NB4 (cell line): ENCODE measurements around the gene WIPF1.
A peak's percentile ranks its signal among the peaks of the same experiment; 100 is the strongest.

Experiments
- DNase-seq: peaks from one replicate; pipeline ENCODE4 v3.0.0; 2010; ENCODE audit warnings: low read depth
- H3K4me3 ChIP-seq: one replicate; pipeline ENCODE4 v1.5.1; 2011; ENCODE audit warnings: mild to moderate bottlenecking, low read depth, low read length, moderate library complexity
- MYC ChIP-seq: IDR thresholded peaks from 2 replicates; pipeline ENCODE4 v1.6.1; 2011; ENCODE audit warnings: low read depth, low read length
- POLR2A ChIP-seq: IDR thresholded peaks from 2 replicates; pipeline ENCODE4 v1.6.1; 2011; ENCODE audit warnings: mild to moderate bottlenecking; ENCODE audit not compliant: insufficient read length; ENCODE audit errors: extremely low read depth
- TF ChIP-seq, protein P1 (sequence below): IDR thresholded peaks from 2 replicates; pipeline ENCODE4 v1.6.1; 2011; ENCODE audit warnings: low read depth, low read length
- TF ChIP-seq, protein P2 (sequence below): IDR thresholded peaks from one replicate; pipeline ENCODE4 v1.5.1; 2012; ENCODE audit warnings: low read depth, low read length

Gene WIPF1

GRCh38 chr2:174594456-174594855 lies 3.1 kb downstream of the WIPF1 start:
- no peak for DNase-seq
- peak overlapping the region; percentile 58 for H3K4me3 ChIP-seq
- TF ChIP-seq, protein P1, sequence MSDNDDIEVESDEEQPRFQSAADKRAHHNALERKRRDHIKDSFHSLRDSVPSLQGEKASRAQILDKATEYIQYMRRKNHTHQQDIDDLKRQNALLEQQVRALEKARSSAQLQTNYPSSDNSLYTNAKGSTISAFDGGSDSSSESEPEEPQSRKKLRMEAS = no peak
- no peak for TF ChIP-seq POLR2A
- no peak for TF ChIP-seq MYC
- TF ChIP-seq, protein P2, sequence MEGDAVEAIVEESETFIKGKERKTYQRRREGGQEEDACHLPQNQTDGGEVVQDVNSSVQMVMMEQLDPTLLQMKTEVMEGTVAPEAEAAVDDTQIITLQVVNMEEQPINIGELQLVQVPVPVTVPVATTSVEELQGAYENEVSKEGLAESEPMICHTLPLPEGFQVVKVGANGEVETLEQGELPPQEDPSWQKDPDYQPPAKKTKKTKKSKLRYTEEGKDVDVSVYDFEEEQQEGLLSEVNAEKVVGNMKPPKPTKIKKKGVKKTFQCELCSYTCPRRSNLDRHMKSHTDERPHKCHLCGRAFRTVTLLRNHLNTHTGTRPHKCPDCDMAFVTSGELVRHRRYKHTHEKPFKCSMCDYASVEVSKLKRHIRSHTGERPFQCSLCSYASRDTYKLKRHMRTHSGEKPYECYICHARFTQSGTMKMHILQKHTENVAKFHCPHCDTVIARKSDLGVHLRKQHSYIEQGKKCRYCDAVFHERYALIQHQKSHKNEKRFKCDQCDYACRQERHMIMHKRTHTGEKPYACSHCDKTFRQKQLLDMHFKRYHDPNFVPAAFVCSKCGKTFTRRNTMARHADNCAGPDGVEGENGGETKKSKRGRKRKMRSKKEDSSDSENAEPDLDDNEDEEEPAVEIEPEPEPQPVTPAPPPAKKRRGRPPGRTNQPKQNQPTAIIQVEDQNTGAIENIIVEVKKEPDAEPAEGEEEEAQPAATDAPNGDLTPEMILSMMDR = no peak

- peak overlapping the region; percentile 58 for H3K4me3 ChIP-seq
- TF ChIP-seq, protein P2 = no peak
- peak; percentile 98 for TF ChIP-seq MYC
- peak; percentile 21 for TF ChIP-seq POLR2A
- TF ChIP-seq, protein P1 = peak; percentile 87
- DNase-seq = peak; percentile 94
Observed at GRCh38 chr2:174593574-174594203, 3.9 kb downstream of the WIPF1 start.

GRCh38 chr2:174593041-174593440 lies 4.6 kb downstream of the WIPF1 start:
- no peak for TF ChIP-seq POLR2A
- no peak for TF ChIP-seq MYC
- TF ChIP-seq, protein P1 = no peak
- TF ChIP-seq, protein P2 = no peak
- DNase-seq = no peak
- peak overlapping the region; percentile 58 for H3K4me3 ChIP-seq

GRCh38 chr2:174591740-174592139 lies 5.9 kb downstream of the WIPF1 start:
- no peak for DNase-seq
- TF ChIP-seq MYC = no peak
- TF ChIP-seq, protein P1 = no peak
- TF ChIP-seq, protein P2 = no peak
- TF ChIP-seq POLR2A = no peak
- H3K4me3 ChIP-seq = no peak overlapping the region

DNA sequence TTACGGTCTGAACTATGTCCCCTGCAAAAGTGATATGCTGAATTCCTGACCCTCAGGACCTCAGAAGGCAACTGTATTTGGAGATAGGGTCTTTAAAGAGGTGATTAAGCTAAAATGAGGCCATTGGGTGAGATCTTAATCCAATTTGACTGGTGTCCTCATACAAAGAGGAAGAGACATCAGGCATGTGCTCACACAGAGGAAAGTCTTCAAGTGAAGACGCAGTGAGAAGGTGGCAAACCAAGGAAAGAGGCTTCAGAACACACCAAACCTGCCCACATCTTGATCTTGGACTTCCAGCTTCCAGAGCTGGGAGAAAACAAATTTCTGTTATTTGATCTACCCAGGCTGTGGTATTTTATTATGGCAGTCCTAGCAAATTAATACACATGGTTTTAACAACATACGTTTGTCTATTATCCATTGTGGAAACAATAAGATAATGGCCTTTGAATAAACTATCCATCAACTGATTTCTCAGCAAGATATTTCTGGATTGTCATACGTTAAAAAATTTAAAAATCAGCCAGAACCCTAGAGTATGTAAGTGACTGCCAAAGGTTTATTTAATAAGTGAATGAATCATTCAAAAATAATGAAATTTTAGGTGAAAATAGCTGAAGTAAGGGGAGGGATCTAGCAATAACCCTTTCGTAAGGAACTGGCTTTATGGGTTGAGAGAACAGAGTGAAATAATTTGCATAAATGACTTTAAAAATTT lies 6.5 kb downstream of the WIPF1 start:
- TF ChIP-seq, protein P1 = 0 out of 2 replicates have a peak, but pooled peaks have one; percentile 10
- TF ChIP-seq POLR2A (no peak), MYC (no peak)
- TF ChIP-seq, protein P2 = no peak
- no peak overlapping the region for H3K4me3 ChIP-seq
- DNase-seq = peak; percentile 38
